C4-2B (cell line): ENCODE results near the gene LTBP4.

Experiments used
- ZFX ChIP-seq: fragments of 450-650 bp; IDR thresholded peaks from 2 replicates; pipeline ENCODE4 v1.6.1; 2017
- TF ChIP-seq, protein P1 (sequence below): fragments of 450-650 bp; conservative IDR thresholded peaks from 2 replicates; pipeline ENCODE4 v1.5.1; 2017; ENCODE audit warnings: mild to moderate bottlenecking

DNA sequence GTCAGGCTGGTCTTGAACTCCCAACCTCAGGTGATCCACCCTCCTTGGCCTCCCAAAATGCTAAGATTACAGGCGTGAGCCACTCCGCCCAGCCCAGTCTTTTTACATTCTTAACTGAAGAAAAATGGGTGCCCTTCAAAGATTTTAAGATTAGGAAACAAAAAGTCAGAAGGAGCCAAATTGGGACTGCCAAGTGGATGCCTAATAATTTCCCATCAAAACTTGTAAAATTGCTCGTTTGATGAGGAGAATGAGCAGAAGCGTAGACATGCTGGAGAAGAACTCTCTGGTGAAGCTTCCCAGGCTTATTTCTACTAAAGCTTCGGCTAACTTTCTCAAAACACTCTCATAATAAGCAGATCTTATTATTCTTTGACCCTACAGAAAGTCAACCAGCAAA is 57.9 kb downstream of the LTBP4 start:
- TF ChIP-seq, protein P1, sequence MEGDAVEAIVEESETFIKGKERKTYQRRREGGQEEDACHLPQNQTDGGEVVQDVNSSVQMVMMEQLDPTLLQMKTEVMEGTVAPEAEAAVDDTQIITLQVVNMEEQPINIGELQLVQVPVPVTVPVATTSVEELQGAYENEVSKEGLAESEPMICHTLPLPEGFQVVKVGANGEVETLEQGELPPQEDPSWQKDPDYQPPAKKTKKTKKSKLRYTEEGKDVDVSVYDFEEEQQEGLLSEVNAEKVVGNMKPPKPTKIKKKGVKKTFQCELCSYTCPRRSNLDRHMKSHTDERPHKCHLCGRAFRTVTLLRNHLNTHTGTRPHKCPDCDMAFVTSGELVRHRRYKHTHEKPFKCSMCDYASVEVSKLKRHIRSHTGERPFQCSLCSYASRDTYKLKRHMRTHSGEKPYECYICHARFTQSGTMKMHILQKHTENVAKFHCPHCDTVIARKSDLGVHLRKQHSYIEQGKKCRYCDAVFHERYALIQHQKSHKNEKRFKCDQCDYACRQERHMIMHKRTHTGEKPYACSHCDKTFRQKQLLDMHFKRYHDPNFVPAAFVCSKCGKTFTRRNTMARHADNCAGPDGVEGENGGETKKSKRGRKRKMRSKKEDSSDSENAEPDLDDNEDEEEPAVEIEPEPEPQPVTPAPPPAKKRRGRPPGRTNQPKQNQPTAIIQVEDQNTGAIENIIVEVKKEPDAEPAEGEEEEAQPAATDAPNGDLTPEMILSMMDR = no peak
- TF ChIP-seq ZFX = no peak
